HG02571 (cell line): ENCODE data around the gene XNDC1N.
"Not testable (repeated sequence)": the region's sequence is repeated elsewhere in the genome, so short reads cannot be mapped to it uniquely, and the experiment has no call there.

Experiments used
- ATAC-seq: cut with Tn5 transposase; IDR thresholded peaks from one replicate; pipeline ENCODE4 v1.9.1; 2021; ENCODE audit warnings: mild to moderate bottlenecking, moderate library complexity; ENCODE audit not compliant: unreplicated experiment

Gene XNDC1N

DNA sequence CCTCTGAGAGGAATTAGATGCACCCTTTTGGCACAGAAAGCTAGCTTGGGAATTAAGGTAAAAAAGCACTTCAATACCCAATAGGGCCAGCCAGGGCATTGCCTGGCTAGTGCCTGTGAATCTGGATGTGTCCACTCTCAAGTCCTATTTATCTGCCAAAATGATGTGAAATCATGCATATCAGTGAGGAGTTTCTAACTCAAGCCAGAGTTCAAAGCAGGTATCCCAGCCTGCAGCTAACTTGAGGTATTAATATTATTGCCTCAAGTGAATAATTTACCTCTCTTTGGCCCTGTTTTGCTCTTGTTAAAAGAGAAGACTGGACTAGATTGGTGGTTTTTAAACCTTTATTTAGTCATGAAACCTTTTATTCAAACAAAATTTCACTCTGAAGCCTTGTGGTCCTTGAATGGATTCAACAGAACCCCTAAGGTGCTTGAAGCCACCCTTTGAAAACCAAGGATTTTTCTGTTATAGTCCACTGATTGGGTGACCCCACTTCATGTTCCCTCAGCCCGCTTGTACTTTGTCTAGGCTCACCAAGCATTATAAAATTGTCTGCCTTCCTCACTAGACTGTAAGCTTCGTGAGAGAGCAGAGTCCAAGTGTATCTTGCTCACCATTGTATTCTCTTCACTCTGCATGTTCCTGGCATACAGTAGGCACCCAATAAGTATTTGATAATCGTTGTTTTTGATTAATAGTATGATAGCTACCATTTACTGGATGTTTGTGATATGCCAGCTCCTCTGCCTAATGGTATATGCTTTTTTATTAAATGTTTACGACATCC, 4.9 kb upstream of the XNDC1N start:
- no peak for ATAC-seq

DNA sequence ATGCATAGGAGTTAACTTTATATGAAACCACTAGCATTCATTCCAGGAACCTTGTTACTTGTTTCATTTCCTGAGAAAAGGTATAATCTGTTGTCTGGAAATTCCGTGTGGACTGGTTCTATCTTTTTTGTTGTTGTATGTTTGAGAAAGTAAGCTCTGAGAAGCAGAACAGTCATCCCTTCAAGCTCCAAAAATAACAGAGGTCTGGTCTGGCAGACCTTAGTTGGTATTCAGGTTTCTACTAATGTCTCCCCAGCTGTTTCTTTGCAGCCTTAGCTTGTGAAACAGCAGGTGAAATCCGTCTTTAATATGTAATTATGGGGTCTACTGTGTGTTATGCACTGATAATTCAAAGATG, 2.8 kb upstream of the XNDC1N start:
- no peak for ATAC-seq

DNA sequence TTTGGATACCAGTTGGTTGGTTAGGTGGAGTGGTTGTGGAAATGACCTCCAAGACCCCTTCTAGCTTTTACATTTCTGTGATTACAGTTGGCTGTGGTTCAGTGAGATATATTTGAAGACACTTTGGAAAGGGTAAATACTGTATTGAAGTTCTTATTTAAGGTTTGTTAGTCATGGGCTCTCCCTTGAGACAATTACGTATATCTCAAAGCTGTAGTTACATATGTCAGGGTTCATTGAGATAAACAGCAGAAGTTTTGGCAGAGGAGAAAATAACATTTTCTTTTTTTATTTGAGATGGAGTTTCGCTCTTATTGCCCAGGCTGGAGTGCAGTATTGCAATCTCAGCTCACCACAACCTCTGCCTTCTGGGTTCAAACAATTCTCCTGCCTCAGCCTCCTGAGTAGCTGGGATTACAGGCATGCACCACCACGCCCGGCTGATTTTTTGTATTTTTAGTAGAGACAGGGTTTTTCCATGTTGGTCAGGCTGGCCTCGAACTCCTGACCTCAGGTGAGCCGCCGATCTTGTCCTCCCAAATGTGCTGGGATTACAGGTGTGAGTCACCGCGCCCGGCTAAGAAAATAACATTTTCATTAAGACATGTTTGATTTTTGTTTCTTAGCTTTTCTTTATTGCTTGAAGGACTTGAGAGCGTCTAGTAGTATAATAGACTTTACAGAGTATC, 2.3 kb upstream of the XNDC1N start:
- no peak for ATAC-seq

DNA sequence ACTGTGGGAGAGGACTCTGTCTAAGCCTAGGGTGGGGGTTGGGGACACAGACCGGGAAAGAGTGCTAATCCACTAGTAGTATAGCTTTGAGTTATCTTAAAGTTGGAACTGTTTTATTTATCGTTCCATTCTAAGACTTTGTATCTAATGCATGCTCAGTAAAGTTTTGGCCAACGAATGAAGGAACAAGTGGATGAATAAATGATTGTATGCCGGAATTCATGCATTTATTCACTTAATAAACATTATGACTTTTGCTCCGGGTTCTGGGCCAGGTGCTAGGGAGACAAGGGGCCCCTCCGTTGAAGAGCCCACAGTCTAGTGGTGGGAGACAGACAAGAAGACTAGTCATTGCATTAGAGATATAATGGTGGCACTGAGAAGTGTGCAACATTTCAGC, 1.1 kb upstream of the XNDC1N start:
- ATAC-seq, result no peak

DNA sequence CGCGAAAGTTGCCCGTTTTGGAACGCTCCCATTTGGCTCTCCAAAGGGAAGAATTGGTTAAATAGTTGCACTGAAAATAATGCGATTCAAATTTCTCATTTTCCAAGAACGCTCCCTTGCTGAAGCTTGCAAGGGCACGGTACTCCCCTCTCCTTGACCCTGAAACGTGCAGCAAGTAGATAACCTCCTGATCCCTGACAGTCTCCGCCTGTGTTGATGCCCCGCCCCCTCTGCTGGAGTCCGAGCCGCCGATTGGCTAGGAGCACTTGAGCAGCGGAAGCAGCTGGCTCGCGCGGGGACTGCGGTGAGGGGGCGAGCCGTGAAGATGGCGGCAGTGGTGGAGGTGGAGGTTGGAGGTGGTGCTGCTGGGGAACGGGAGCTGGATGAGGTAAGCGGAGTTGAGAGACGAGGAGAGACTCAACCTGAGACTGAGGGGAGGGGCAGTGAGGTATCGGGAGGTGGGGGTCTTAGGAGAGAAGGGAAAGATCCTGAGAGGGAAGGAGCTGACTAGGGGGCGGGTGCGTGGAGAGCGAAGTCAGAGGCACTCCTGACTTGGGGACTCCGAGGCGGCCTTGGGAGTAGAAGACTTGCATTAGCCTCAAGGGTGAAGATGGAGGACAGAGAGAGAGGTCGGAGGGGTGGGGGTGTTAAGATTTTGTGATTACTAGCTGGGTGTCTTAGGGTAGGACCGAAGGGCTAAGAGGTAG, 496 bp upstream of the XNDC1N start, which contains the start of gene RNF121:
Gene RNF121 (plus strand): TSS at position 310 of the 707 bp plus-strand sequence. CDS start 16 bp downstream, at position 326.
- peak; percentile 86 for ATAC-seq

DNA sequence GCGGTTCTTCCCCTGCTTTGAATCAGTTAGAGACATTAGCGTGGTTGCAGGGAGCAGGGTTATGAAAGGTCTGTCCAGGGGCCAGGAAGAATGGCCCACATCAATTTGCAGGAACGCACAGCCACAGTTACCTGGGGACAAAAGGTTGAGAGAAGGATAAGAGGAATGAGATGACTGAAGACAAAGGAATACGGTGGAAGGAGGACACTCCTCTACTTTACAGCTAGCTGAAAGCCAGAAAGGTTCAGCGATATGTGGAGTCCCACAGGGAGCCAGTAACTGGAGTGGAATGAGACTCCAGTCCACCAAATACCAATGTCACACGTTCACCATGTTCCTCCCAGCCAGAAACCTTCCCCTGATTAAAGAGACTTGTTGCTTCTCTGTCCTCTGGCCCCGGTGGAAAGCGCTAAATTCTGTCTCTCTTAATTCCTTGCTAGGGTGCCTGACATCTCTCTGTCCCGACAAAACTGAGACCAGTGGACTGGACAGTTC, 10.7 kb downstream of the XNDC1N start:
- ATAC-seq, result no peak

DNA sequence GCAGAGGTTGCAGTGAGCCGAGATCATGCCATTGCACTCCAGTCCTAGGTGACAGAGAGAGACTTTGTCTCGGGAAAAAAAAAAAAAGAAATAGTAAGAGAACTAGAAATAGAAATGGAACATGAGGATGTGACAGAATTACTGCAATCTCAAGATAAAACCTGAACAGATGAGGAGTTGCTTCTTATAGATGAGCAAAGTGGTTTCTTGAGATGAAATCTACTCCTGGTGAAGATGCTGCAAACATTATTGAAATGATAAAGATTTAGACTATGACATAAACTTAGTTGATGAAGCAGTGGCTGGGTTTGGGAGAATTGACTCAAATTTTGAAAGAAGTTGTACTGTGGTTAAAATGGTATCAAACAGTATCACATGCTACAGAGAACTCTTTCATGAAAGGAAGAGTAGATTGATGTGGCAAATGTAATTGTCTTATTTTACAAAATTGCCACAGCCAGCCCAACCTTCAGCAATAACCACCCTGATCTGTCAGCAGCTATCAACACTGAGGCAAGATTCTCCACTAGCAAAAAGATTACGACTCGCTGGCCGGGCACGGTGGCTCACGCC, 13.7 kb downstream of the XNDC1N start:
- ATAC-seq, result no peak

DNA sequence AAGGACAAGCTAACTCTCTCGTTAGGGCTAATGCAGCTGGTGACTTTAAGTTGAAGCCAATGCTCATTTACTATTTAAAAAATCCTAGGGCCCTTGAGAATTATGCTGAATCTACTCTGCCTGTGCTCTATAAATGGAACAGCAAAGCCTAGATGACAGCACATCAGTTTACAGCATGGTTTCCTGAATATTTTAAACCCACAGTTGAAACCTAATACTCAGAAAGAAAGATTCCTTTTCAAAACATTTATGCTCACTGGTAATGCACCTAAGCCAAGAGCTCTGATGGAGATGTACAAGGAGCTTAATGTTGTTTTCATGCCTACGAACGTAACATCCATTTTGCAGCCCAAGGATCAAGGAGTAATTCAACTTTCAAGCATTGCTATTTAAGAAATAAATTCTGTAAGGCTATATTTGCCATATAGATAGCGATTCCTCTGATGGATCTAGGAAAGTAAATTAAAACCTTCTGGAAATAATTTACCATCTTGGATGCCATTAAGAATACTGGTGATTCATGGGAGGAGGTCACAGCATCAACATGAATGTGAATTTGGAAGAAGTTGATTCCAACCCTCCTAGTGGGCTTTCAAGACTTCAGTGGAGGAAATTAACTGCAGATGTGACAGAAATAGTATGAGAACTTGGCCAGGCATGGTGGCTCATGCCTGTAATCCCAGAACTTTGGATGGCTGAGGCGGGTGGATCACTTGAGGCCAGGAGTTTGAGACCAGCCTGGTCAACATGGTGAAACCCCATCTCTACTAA, 14.5 kb downstream of the XNDC1N start:
- ATAC-seq, result no peak

DNA sequence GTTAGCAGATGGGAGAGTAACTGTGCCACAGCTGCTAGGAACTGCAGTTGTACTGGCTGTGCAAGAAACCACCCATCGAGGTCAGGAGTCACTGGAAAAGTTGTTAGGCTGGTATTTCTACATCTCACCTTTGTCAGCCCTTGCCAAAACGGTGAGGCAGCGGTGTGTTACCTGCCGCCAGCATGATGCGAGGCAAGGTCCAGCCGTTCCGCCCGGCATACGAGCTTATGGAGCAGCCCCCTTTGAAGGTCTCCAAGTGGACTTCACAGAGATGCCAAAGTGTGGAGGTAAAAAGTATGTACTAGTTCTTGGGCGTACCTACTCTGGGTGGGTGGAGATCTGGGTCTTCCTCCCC, 16.4 kb downstream of the XNDC1N start:
- not testable (repeated sequence) for ATAC-seq

DNA sequence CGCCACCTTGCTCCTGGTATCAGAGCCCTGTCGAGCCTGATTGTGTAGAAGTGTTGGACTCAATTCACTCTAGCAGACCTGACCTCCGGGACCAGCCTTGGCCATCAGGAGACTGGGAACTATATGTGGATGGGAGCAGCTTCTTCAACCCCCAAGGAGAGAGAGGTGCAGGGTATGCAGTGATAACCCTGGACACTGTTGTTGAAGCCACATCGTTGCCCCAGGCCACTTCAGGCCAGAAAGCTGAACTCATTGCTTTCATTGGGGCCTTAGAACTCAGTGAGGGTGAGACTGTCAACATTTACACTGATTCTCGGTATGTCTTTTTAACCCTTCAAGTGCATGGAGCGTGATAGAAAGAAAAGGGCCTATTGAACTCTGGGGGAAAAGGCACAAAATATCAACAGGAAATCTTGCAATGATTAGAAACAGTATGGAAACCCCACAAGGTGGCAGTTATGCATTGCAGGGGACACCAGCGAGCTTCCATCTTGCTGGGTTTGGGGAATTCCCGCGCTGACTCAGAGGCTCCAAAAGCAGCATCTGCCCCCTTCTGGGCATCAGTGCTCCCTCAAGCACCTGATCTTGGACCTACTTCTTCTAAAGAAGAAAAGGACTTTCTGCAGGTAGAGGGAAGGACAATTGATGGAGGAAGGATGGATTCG, 16.9 kb downstream of the XNDC1N start:
- ATAC-seq, result not testable (repeated sequence)

DNA sequence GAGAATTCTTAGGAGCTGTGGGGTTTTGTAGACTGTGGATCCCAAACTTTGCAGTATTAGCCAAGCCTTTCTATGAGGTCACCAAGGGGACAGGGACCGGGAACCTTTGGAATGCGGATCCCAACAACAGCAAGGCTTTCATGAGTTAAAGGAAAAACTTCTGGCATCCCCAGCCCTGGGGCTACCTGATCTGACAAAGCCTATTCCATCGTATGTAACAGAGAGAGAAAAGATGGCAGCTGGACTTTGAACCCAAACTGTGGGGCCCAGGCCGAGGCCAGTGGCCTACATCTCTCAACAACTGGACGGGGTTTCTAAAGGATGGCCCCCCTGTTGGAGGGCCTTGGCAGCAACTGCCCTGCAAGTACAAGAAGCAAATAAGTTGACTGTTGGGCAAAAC, 17.6 kb downstream of the XNDC1N start:
- not testable (repeated sequence) for ATAC-seq

DNA sequence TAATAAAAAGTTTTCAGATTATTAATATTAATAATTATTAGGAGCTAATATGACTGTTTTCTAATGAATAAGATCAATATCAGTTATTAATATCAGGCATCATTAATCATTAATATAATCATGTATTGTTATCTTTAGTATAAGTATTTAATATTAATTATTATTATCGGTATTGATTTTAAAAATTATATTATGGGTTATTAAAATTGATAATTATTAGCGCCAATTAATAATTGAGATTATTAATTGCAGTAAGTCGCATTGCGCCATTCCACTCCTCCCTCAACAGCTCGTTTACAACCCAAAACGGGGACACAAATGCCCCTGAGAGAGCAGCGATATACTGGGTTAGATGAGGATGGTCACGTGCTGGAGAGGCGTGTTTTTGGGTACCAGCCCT, 20.2 kb downstream of the XNDC1N start:
- no peak for ATAC-seq

DNA sequence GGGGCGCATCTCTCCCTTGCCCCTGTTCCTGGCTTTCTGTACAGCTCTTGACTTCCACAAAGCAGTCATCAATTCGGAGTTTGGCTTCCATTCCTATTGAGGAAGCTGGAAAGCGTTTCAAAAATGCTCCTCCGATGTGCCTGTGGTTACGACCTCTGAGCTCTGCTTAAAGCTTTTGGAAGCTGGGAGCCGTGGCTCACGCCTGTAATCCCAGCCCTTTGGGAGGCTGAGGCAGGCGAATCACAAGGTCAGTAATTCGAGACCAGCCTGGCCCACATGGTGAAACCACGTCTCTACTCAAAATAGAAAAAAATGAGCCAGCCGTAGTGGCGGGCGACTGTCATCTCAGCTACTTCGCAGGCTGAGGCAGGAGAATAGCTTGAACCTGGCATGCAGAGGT, 27.3 kb downstream of the XNDC1N start:
- ATAC-seq, result not testable (repeated sequence)

DNA sequence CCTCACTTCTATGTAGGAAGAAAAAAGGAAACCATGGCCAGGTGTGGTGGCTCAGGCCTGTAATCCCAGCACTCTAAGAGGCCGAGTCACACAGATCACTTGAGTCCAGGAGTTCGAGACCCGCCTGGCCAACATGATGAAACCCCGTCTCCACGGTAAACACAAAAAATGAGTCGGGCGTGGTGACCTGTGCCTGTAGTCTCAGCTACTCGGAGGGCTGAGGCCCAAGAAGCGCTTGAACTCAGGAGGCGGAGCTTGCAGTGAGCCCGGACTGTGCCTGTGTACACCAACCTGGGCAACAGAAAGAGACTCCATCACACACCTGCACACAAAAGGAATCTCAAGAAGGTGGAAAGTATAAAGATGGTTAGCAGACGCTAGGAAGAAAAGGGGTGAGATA, 32.4 kb downstream of the XNDC1N start:
- ATAC-seq, result no peak

DNA sequence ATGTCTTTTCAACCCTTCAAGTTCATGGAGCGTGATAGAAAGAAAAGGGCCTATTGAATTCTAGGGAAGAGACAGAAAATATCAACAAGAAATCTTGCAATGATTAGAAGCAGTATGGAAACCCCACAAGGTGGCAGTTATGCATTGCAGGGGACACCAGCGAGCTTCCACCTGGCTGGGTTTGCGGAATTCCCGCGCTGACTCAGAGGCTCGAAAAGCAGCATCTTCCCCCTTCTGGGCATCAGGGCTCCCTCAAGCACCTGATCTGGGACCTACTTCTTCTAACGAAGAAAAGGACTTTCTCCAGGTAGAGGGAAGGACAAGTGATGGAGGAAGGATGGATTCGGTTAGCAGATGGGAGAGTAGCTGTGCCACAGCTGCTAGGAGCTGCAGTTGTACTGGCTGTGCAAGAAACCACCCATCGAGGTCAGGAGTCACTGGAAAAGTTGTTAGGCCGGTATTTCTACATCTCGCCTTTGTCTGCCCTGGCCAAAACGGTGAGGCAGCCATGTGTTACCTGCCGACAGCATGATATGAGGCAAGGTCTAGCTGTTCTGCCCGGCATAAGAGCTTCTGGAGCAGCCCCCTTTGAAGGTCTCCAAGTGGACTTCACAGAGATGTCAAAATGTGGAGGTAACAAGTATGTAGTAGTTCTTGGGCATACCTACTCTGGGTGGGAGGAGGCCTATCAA, 39.1 kb downstream of the XNDC1N start:
- ATAC-seq, result not testable (repeated sequence)

DNA sequence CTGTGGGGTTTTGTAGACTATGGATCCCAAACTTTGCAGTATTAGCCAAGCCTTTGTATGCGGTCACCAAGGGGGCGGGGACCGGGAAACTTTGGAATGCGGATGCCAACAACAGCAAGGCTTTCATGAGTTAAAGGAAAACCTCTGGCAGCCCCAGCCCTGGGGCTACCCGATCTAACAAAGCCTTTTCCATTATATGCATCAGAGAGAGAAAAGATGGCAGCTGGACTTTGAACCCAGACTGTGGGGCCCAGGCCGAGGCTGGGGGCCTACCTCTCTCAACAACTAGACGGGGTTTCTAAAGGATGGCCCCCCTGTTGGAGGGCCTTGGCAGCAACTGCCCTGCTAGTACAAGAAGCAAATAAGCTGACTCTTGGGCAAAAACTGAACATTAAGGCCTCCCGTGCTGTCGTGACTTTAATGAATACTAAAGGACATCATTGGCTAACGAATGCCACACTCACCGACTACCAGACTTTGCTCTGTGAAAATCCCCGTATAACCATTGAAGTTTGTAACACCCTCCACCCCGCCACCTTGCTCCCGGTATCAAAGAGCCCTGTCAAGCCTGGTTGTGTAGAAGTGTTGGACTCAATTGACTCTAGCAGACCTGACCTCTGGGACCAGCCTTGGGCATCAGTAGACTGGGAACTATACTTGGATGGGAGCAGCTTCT, 39.9 kb downstream of the XNDC1N start:
- not testable (repeated sequence) for ATAC-seq

DNA sequence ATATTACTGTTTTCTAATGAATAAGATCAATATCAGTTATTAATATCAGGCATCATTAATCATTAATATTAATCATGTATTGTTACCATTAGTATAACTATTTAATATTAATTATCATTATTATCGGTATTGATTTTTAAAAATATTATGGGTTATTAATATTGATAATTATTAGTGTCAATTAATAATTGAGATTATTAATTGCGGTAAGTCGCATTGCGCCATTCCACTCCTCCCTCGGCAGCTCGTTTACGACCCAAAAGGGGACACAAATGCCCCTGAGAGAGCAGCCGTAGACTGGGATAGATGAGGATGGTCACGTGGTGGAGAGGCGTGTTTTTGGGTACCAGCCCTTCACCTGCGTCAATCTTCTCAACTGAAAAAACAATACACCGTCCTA, 42.6 kb downstream of the XNDC1N start:
- not testable (repeated sequence) for ATAC-seq
